NCI-H1417 (cell line): Measurements from ENCODE around the gene ATP8B2.
"Not testable (repeated sequence)": the region's sequence is repeated elsewhere in the genome, so short reads cannot be mapped to it uniquely, and the experiment has no call there.

Source experiments
- DNase-seq, 3 experiments: peaks; one replicate each; lab custom pipeline; 2025; lab: John Stamatoyannopoulos, UW

ATP8B2 gene

GRCh38 chr1:154324669-154325582, at the start of gene ATP8B2:
Gene ATP8B2 (plus strand): TSS chr1:154325525. CDS start chr1:154328142, 2,617 bp downstream.
- peak; percentile 78 to 97 (median 89) for DNase-seq

GRCh38 chr1:154276797-154277196, 48.5 kb upstream of the ATP8B2 start:
- DNase-seq = peak in 2 of 3 experiments; percentile 14 to 22

GRCh38 chr1:154287591-154287990, 37.7 kb upstream of the ATP8B2 start:
- DNase-seq = not testable (repeated sequence)

- DNase-seq = no peak
These were observed 36.7 kb upstream of the ATP8B2 start for GRCh38 chr1:154288661-154289060.

- DNase-seq = no peak
These were observed 34.4 kb upstream of the ATP8B2 start for GRCh38 chr1:154290921-154291320.

DNA sequence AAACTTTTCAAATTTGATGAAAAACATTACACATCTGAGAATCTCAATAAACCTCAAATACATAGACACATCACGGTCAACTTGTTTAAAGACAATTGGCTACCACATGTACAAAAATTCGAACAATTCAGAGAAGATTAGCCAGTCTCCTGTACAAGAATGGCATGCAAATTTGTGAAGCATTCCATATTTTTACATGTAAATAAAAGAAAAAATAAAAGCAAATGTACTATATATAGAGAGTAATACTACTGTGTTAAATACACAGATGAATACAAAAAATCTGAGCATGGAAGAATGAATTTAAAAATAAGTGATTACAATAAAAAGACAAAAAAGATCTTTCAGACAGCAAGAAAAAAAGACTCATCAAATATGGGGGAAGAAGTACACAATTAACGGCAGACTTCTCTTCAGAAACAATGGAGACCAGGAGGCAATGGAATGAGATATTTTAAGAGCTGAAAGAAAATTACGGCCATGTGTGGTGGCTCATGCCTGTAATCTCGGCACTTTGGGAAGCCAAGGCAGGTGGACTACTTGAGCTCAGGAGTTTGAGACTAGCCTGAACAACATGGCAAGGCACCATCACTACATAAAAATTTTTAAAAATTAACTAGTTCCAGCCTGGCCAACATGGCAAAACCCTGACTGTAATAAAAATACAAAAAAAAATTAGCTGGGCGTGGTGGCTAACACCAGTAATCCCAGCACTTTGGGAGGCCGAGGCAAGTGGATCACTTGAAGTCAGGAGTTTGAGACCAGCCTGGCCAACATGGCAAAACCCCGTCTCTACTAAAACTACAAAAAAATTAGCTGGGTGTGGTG, 29.7 kb upstream of the ATP8B2 start:
- DNase-seq = peak in 1 of 3 experiments; percentile 8

GRCh38 chr1:154301582-154301981, 23.7 kb upstream of the ATP8B2 start:
- no peak for DNase-seq

DNA sequence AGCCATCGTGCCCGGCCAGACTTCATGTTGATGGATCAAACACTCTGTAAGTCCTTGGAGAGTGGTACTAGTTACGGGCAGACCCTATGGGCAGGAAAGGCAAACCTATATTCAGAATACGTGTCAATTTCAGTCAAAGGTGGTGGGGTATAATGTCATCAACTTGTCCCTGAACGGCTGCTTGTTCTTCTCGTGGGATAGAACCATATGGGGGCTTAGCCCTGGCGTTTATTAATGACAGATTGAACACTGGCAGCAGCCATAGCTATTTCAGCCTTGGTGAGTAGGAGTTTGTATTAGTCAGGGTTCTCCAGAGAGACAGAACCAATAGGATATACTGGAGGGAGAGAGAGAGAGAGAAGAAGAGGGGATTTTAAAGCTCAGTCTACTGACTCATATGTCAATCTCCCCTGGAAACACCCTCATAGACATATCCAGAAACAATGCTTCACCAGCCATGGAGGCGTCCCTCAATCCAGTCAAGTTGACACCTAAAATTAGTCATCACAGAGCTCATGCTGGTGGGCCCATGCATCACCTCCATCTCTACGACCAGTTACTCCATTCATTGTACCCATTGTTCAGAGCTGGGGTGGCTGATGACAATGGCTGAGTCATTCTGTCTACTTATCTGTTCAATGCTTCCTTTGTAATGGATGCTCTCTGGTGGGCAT, 20.5 kb upstream of the ATP8B2 start:
- no peak for DNase-seq

DNA sequence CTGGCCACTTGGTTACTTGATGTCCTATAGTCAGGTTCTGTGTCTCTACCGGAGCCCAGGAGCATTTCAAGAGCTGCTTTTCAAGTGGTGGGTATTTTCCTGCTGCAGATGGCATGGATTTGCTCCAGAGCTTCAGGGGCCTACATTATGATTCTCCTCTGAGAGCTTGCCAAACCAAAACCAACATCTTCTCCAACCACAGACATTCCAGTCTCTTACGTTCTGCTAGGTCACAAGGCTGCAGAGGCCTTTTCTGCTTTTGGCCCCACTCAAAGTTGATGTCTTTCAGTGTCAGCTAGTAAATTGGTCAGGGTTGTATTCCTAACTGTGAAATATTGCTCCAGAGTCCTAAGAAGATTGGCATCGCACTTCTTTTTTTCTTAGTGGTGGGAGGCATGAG, 19.2 kb upstream of the ATP8B2 start:
- no peak for DNase-seq

DNA sequence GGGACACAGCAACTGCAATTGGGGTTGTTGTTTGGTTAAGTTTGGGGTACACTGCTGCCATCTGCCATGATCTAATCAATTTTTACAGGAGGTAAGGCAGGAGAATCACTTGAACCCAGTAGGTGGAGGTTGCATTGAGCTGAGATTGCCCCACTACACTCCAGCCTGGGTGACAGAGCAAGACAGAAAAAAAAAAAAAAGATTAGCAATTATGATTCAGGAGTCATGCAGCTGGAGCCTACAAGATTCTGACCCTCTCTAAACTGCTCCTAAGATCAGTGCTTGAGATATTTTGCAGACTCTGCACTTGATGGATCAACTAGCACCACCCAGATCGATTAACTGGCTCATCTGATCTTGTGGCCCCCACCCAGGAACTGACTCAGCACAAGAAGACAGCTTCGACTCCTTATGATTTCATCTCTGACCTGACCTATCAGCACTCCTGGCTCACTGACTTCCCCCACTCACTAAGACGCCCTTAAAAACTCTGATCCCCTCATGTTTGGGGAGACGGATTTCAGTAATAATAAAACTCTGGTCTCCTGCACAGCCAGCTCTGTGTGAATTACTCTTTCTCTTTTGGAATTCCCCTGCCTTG, 17.6 kb upstream of the ATP8B2 start:
- not testable (repeated sequence) for DNase-seq

DNA sequence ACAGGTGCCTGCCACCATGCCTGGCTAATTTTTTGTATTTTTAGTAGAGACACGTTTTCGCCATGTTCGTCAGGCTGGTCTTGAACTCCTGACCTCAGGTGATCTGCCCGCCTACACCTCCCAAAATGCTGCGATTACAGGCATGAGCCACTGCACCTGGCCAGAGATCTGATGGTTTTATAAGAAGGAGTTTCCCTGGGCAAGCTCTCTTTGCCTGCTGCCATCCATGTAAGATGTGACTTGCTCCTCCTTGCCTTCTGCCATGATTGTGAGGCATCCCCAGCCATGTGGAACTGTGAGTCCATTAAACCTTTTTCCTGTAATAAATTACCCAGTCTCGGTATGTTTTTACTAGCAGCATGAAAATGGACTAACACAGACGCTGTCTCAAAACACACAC, 16.2 kb upstream of the ATP8B2 start:
- DNase-seq = not testable (repeated sequence)

- DNase-seq = not testable (repeated sequence)
These were observed 12.9 kb upstream of the ATP8B2 start for GRCh38 chr1:154312229-154313065.

GRCh38 chr1:154313066-154313356, 12.3 kb upstream of the ATP8B2 start:
- no peak for DNase-seq

DNA sequence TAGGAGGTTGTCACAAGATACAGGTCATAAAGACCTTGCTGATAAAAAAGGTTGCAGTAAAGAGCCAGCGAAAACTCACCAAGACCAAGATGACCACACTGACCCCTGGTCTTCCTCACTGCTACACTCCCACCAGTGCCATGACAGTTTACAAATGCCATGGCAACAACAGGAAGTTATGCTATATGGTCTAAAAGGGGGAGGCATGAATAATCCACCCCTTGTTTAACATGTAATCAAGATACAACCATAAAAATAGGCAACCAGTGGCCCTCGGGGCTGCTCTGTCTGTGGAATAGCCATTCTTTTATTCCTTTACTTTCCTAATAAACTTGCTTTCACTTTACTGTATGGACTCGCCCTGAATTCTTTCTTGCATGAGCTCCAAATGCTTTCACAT, 11.1 kb upstream of the ATP8B2 start:
- DNase-seq = not testable (repeated sequence)

DNA sequence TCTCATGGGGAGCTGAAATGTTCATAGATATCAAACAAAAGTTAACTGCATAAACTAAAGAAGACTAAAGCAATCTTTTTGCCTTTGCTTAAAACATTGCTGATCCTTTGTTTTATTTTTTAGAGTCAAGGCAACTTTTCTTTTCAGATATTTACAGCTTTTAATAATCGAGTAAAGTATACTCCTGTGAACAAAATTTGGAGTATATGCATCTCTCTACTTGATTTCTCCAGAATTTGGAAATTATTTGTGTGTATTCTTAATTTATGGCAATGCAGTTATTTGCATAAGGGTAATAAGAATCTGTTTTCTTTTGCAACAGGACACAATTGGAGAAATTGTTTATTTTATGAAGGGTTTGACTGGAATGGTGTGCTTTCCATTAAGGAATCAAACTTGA, 8.6 kb upstream of the ATP8B2 start:
- no peak for DNase-seq

GRCh38 chr1:154318386-154318785, 6.9 kb upstream of the ATP8B2 start:
- no peak for DNase-seq

GRCh38 chr1:154320882-154321608, 4.3 kb upstream of the ATP8B2 start, which contains the start of gene AQP10:
Gene AQP10 (plus strand): TSS chr1:154321093. CDS start chr1:154321156, 63 bp downstream.
- DNase-seq = no peak

GRCh38 chr1:154321609-154321934, 3.8 kb upstream of the ATP8B2 start:
- DNase-seq = not testable (repeated sequence)

DNA sequence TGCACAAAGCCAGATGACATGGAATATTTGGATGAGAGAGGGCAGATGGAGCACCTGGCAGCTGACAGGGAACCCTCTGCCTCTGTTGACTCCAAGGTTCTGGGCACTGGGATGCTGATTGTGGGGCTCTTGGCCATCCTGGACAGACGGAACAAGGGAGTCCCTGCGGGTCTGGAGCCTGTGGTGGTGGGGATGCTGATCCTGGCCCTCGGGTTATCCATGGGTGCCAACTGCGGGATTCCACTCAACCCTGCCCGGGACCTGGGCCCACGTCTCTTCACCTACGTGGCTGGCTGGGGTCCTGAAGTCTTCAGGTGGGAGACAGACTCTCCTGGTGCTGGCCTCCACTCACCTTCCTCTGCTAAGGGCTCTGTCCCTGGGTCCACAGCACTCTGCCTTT, 1.8 kb upstream of the ATP8B2 start:
- DNase-seq = no peak

- DNase-seq = no peak
These were observed 1.1 kb upstream of the ATP8B2 start for GRCh38 chr1:154324241-154324640.
